ENCODE measurements around the gene DYNC1I1. TPM values are rescaled to one million over a fixed set of nuclear protein-coding genes. Genes with fewer than 3 reads are reported as not detected.

The DYNC1I1 gene
- total and polyA plus RNA-seq, 2 donors (not counting 3 experiments of a cell fraction or from before 2014, with no cell fraction given) = 1.8 to 3.6 TPM

DNA sequence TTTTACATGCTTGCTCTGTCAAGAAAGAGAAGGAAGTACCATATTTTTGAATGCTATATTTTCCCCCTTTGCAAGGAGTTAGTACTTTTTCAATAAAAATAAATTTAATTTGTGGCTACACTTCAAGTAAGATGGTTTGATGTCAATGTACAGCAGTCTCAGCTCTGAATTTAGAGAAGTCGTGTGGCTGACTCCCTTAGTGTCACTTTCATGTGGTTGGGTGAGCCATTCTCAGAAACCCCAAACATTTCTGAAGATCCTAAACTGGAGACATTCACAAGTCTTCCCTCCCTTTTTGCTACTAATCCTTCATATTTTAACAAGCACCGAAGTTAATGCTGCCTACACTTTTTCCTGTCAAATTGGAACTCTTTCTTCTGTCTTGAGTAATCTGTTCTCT, 244.4 kb downstream of the DYNC1I1 start:
- Histone ChIP-seq H3K79me2 (ENCODE audit: control insufficient read depth, insufficient read depth, low read length) (no peaks in the 10 kb centered on the region), H3K27me3 (ENCODE audit: control insufficient read depth in 2 of 2, insufficient read depth in 2 of 2, low read length in 2 of 2) (no peaks in the 10 kb centered on the region), H3K9me1 (replicated peaks; ENCODE audit: control insufficient read depth, extremely low read depth, insufficient read depth, low read length) (no peaks in the 10 kb centered on the region), H3K36me3 (ENCODE audit: control insufficient read depth in 2 of 2, extremely low read depth in 1 of 2, insufficient read depth in 2 of 2, low read length in 2 of 2) (no peaks in the 10 kb centered on the region), H3K4me1 (ENCODE audit: control insufficient read depth, extremely low read depth, insufficient read depth, low read length) (no peaks in the 10 kb centered on the region), H3K27ac (ENCODE audit: insufficient read depth, low read depth, low read length) (no peak overlapping the region), H2AFZ (ENCODE audit: low read depth, low read length) (no peak overlapping the region), H3K4me3 (replicated peaks in 1 of 3; ENCODE audit: insufficient read depth in 1 of 3, low read depth in 1 of 3, low read length in 3 of 3) (no peak overlapping the region), H3K9ac (replicated peaks; ENCODE audit: extremely low read depth, insufficient read depth, low read length) (no peak overlapping the region), H4K20me1 (replicated peaks; ENCODE audit: control insufficient read depth, extremely low read depth, insufficient read depth, low read length) (no peaks in the 10 kb centered on the region), H3K9me3 (replicated peaks; ENCODE audit: control insufficient read depth, insufficient read depth, low read length) (no peaks in the 10 kb centered on the region), H3K4me2 (ENCODE audit: insufficient read depth, low read length) (no peak overlapping the region)
- intact Hi-C loops (cut with micrococcal nuclease) = no loop called here
- CTCF ChIA-PET = no interaction called here
- BruUV-seq (replicated peaks) = no TSS peak
- TF ChIP-seq FOS (IDR thresholded peaks at IDR 0.05; ENCODE audit: borderline replicate concordance, insufficient read depth, low read length) (no peak), POLR2A (IDR thresholded peaks at IDR 0.05; ENCODE audit: low read depth, low read length) (no peak), CTCF (IDR thresholded peaks at IDR 0.05; ENCODE audit: extremely low read depth in 1 of 2, insufficient read depth in 1 of 2, low read depth in 1 of 2, low read length in 2 of 2) (no peak), EZH2 (IDR thresholded peaks at IDR 0.05; ENCODE audit: borderline replicate concordance, low read depth, low read length, severe bottlenecking) (no peak), JUN (IDR thresholded peaks at IDR 0.05; ENCODE audit: borderline replicate concordance, insufficient read depth, insufficient read length, low read depth) (no peak), MAX (IDR thresholded peaks at IDR 0.05; ENCODE audit: insufficient read depth, insufficient read length) (no peak), POLR2AphosphoS5 (IDR thresholded peaks at IDR 0.05; ENCODE audit: insufficient read depth, low read depth, low read length) (no peak), MYC (IDR thresholded peaks at IDR 0.05; ENCODE audit: low read depth, low read length) (no peak), GATA2 (IDR thresholded peaks at IDR 0.05; ENCODE audit: insufficient read depth, insufficient read length, low read depth, low read length) (no peak)
- FAIRE-seq (no peak), DNase-seq (ENCODE audit: low read depth, low spot score) (no peak)
- dilution Hi-C loops (cut with MboI; ENCODE audit: extremely low pct_ligation_motif_present, low sequenced_read_pairs) = no loop called here
- POLR2A ChIA-PET = no interaction called here
